ENCODE results near the gene GPC3. TPM values are rescaled to one million over a fixed set of nuclear protein-coding genes. Genes with fewer than 3 reads are reported as not detected.
A peak's percentile ranks its signal among the peaks of the same experiment; 100 is the strongest.

The GPC3 gene
- polyA plus RNA-seq, 1 experiment, result not detected

- no peaks in the 10 kb centered on the region for H3K36me3 ChIP-seq (ENCODE audit: control insufficient read depth, insufficient read depth, low read length)
- DNase-seq (ENCODE audit: low read depth), result peak; percentile 2
- no peak overlapping the region for H3K4me3 ChIP-seq (ENCODE audit: low read depth, low read length)
- TF ChIP-seq CTCF (IDR thresholded peaks at IDR 0.05; ENCODE audit: insufficient read depth, low read depth, low read length), result no peak
- H3K27me3 ChIP-seq (ENCODE audit: control insufficient read depth, insufficient read depth, low read length), result no peaks in the 10 kb centered on the region
- ChIA-PET POLR2A (no interaction called here), CTCF (no interaction called here)
These were observed 441.3 kb downstream of the GPC3 start for GRCh38 chrX:133544115-133544514.

- no peak overlapping the region for H3K4me3 ChIP-seq (ENCODE audit: low read depth, low read length)
- POLR2A ChIA-PET, result no interaction called here
- no peak for TF ChIP-seq CTCF (IDR thresholded peaks at IDR 0.05; ENCODE audit: insufficient read depth, low read depth, low read length)
- CTCF ChIA-PET, result no interaction called here
- H3K27me3 ChIP-seq (ENCODE audit: control insufficient read depth, insufficient read depth, low read length), result no peaks in the 10 kb centered on the region
- no peak for DNase-seq (ENCODE audit: low read depth)
- H3K36me3 ChIP-seq (ENCODE audit: control insufficient read depth, insufficient read depth, low read length), result no peaks in the 10 kb centered on the region
These were observed 441.7 kb downstream of the GPC3 start for GRCh38 chrX:133543654-133544053.

DNA sequence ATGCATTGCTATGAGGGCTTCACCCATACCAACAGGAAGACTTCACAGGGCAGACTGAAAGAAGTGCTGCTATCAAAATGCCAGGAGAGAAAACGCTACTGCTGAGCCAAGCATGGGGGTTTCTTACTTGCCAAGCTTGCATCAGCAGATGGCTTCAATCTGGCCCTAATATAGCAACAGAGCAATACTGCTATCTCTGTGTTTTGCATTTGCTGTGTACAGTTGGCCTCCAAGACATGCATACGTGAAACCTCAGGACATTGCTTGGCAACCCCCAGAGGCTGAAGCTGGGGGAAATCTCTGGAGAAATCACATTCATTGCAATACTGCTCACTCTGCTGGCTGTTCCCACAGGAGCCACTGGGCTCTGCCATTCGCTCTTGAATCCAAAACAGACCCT, 442.9 kb downstream of the GPC3 start:
- TF ChIP-seq CTCF (IDR thresholded peaks at IDR 0.05; ENCODE audit: insufficient read depth, low read depth, low read length), result no peak
- Histone ChIP-seq H3K36me3 (ENCODE audit: control insufficient read depth, insufficient read depth, low read length) (no peaks in the 10 kb centered on the region), H3K27me3 (ENCODE audit: control insufficient read depth, insufficient read depth, low read length) (no peaks in the 10 kb centered on the region), H3K4me3 (ENCODE audit: low read depth, low read length) (no peak overlapping the region)
- CTCF ChIA-PET, result no interaction called here
- DNase-seq (ENCODE audit: low read depth), result no peak
- POLR2A ChIA-PET, result no interaction called here

DNA sequence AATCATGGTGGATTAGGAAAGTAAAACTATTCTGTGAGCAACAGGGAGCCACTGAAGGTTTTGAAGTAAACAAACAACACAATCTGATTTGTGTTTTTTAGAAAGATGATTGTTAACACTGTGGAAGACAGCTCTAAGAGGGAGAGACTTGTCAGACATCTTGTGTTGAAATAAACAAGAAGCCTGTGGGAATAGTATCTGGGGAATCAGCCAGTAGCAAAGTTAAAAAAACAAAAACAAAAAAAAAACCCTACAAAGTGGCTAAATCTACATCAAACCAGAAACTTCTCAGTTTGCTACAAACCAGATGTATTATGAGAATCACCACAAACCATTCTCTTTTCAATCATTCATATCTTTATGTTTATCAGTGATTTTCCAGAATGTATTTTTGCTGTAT, 444.4 kb downstream of the GPC3 start:
- no peaks in the 10 kb centered on the region for H3K36me3 ChIP-seq (ENCODE audit: control insufficient read depth, insufficient read depth, low read length)
- no peak overlapping the region for H3K4me3 ChIP-seq (ENCODE audit: low read depth, low read length)
- TF ChIP-seq CTCF (IDR thresholded peaks at IDR 0.05; ENCODE audit: insufficient read depth, low read depth, low read length), result no peak
- CTCF ChIA-PET, result no interaction called here
- DNase-seq (ENCODE audit: low read depth), result no peak
- H3K27me3 ChIP-seq (ENCODE audit: control insufficient read depth, insufficient read depth, low read length), result no peaks in the 10 kb centered on the region
- POLR2A ChIA-PET, result no interaction called here

DNA sequence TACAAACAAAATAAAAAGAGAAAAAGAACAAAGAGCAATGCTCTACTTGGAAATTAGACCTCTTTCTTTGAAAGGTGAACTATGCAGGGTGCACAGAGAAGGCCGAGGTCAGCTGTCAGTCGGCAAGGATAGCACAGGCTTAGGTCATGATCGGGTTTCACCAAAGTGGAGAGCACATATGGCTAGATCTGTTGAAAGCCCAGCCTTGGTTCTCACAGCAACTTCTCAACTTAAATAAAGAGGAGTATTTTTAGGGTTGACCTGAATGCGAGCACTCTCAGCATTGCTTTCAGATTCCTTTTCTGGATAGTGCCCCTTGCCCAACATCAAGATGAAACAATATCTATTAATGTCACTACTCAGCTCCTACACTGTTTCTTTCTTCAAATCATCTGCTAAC, 447.2 kb downstream of the GPC3 start:
- no peaks in the 10 kb centered on the region for H3K36me3 ChIP-seq (ENCODE audit: control insufficient read depth, insufficient read depth, low read length)
- POLR2A ChIA-PET, result no interaction called here
- CTCF ChIA-PET, result no interaction called here

More for the DNA sequence above, 447.2 kb downstream of the GPC3 start:
- H3K27me3 ChIP-seq (ENCODE audit: control insufficient read depth, insufficient read depth, low read length), result no peaks in the 10 kb centered on the region
- no peak for DNase-seq (ENCODE audit: low read depth)
- TF ChIP-seq CTCF (IDR thresholded peaks at IDR 0.05; ENCODE audit: insufficient read depth, low read depth, low read length), result no peak
- no peak overlapping the region for H3K4me3 ChIP-seq (ENCODE audit: low read depth, low read length)

Measured in BJ (cell line).